Measurements from ENCODE around the gene PHKB. TPM values are rescaled to one million over a fixed set of nuclear protein-coding genes. Genes with fewer than 3 reads are reported as not detected.

Gene PHKB
- total RNA-seq, 1 donor from 2014 or later = 57.7 TPM

DNA sequence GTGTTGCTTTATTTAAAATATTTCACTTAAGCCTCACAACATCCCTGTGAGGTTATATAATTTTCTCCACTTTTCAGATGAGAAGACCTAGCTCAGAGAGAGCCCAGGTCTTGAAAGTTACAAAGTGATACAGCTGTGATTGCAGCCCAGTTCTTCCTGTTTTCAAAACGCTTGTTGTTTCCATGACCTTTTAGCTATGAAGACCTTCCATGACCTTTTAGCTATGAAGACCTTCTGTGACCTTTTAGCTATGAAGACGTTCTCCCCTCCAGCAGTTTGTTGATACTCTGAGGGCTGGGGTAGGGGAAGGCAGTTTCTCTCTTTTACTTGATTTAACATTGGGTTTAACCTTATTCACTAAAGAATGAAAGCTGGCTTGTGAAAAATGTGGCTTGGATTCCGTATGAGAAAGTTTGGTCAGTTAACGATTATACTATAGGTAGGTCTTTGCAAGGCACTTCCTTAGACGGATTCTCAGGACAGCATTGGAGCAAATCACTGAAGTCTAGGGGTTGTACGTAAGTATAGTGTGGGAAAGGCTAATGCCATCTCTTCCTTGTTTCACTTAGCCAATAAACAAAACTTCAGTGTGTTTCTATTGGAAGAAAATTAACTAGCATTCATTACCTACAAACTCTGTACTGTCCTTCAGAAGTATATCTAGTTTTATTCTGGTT, 20.7 kb downstream of the PHKB start:
- DNase-seq (ENCODE audit: low spot score) = no peak
- H3K4me1 Mint-ChIP-seq (ENCODE audit: low read depth) = peaks cover 7% of the 10 kb centered on the region
- H3K4me3 Mint-ChIP-seq (ENCODE audit: unreplicated experiment) = no peak overlapping the region
- H3K9me3 Mint-ChIP-seq (ENCODE audit: low read depth) = no peaks in the 10 kb centered on the region
- TF ChIP-seq, protein P1, sequence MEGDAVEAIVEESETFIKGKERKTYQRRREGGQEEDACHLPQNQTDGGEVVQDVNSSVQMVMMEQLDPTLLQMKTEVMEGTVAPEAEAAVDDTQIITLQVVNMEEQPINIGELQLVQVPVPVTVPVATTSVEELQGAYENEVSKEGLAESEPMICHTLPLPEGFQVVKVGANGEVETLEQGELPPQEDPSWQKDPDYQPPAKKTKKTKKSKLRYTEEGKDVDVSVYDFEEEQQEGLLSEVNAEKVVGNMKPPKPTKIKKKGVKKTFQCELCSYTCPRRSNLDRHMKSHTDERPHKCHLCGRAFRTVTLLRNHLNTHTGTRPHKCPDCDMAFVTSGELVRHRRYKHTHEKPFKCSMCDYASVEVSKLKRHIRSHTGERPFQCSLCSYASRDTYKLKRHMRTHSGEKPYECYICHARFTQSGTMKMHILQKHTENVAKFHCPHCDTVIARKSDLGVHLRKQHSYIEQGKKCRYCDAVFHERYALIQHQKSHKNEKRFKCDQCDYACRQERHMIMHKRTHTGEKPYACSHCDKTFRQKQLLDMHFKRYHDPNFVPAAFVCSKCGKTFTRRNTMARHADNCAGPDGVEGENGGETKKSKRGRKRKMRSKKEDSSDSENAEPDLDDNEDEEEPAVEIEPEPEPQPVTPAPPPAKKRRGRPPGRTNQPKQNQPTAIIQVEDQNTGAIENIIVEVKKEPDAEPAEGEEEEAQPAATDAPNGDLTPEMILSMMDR (IDR thresholded peaks at IDR 0.05) = no peak
- H3K27me3 Mint-ChIP-seq (ENCODE audit: low read depth) = no peaks in the 10 kb centered on the region
- no peaks in the 10 kb centered on the region for H3K36me3 Mint-ChIP-seq (ENCODE audit: low read depth)
- no peak overlapping the region for H3K27ac Mint-ChIP-seq (ENCODE audit: unreplicated experiment)

DNA sequence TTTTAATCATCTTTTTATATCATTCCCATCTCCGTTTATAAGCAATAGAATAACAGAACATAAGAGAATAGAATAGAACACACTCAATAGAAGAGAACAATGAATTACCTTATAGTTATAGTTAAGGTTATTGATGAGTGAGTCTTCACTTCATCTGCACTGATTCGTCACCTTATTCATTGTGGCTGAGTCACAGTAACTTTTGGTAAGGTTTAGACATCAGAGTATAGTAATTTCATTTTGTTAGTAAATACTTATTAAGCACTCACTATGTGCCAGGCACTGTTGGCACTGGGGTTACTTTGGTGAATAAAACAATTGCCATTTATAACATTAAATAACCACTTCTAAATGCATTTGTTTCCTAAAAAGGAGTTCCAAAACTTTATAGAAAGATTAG, 22.5 kb downstream of the PHKB start:
- peaks cover 7% of the 10 kb centered on the region for H3K9me3 Mint-ChIP-seq (ENCODE audit: low read depth)
- TF ChIP-seq, protein P1 (IDR thresholded peaks at IDR 0.05) = no peak
- no peak overlapping the region for H3K4me3 Mint-ChIP-seq (ENCODE audit: unreplicated experiment)
- no peak for DNase-seq (ENCODE audit: low spot score)
- H3K36me3 Mint-ChIP-seq (ENCODE audit: low read depth) = peaks cover 3% of the 10 kb centered on the region
- H3K4me1 Mint-ChIP-seq (ENCODE audit: low read depth) = peaks cover 3% of the 10 kb centered on the region
- H3K27ac Mint-ChIP-seq (ENCODE audit: unreplicated experiment) = no peak overlapping the region
- H3K27me3 Mint-ChIP-seq (ENCODE audit: low read depth) = no peaks in the 10 kb centered on the region

DNA sequence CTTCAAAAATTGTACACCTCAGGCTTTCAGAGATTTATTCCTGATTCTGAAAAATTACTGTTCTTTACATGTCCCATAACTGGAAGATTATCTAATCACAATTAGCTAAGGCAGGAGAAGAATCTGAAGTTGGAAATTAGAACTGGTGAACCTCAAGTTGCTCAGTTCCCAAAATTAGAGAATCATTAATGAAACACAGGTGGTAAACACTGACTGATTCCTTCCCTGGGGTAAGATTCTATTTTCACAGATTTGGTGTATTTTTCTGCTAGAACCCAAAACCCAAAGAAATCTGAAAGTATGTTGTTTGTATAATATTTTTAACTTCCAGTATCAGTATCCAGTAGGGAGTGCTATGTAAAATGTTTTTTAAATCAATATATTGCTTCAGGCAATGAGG, 25.7 kb downstream of the PHKB start:
- H3K27me3 Mint-ChIP-seq (ENCODE audit: low read depth) = no peaks in the 10 kb centered on the region

DNA sequence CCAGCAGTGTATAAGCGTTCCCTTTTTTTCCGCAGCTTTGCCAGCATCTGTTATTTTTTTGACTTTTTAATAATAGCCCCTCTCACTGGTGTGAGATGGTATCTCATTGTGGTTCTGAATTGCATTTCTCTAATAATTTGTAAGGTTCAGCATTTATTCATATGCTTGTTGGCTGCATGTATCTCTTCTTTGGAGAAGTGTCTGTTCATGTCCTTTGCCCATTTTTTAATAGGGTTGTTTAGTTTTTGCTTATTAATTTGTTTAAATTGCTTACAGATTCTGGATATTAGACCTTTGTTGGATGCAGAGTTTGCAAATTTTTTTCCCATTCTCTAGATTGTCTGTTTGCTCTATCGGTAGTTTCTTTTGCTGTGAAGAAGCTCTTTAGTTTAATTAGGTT, 26.9 kb downstream of the PHKB start:
- DNase-seq (ENCODE audit: low spot score) = no peak
- Mint-ChIP-seq H3K27ac (ENCODE audit: unreplicated experiment) (no peak overlapping the region), H3K4me3 (ENCODE audit: unreplicated experiment) (no peak overlapping the region), H3K9me3 (ENCODE audit: low read depth) (peaks cover 14% of the 10 kb centered on the region), H3K4me1 (ENCODE audit: low read depth) (peaks cover 19% of the 10 kb centered on the region), H3K36me3 (ENCODE audit: low read depth) (peaks cover 6% of the 10 kb centered on the region), H3K27me3 (ENCODE audit: low read depth) (no peaks in the 10 kb centered on the region)
- TF ChIP-seq, protein P1 (IDR thresholded peaks at IDR 0.05) = no peak

More for the DNA sequence above, 25.7 kb downstream of the PHKB start:
- H3K27ac Mint-ChIP-seq (ENCODE audit: unreplicated experiment) = no peak overlapping the region
- peaks cover 6% of the 10 kb centered on the region for H3K36me3 Mint-ChIP-seq (ENCODE audit: low read depth)
- no peak overlapping the region for H3K4me3 Mint-ChIP-seq (ENCODE audit: unreplicated experiment)
- H3K4me1 Mint-ChIP-seq (ENCODE audit: low read depth) = peaks cover 7% of the 10 kb centered on the region
- H3K9me3 Mint-ChIP-seq (ENCODE audit: low read depth) = peaks cover 14% of the 10 kb centered on the region
- TF ChIP-seq, protein P1 (IDR thresholded peaks at IDR 0.05) = no peak
- DNase-seq (ENCODE audit: low spot score) = no peak

DNA sequence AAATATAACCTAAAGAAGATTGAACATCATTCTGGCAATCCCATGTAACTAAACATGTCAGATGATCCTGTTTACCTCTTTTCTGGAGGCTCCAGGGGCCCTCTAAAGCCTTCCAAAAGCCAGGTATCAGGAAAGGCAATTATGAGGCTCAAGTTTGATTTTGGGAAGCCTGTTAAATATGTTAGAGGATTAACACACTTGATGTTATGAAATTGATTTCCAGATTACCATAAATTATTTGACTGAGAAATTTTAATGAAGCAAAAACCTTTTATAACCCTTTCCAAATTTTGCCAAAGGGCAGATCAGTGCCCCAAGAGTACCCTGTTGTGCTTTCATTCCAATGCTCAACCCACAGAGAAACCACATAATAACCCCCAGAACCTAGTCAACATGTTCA, 29.3 kb downstream of the PHKB start:
- TF ChIP-seq, protein P1 (IDR thresholded peaks at IDR 0.05) = no peak
- H3K27ac Mint-ChIP-seq (ENCODE audit: unreplicated experiment) = no peak overlapping the region
- H3K27me3 Mint-ChIP-seq (ENCODE audit: low read depth) = no peaks in the 10 kb centered on the region
- no peak for DNase-seq (ENCODE audit: low spot score)
- peaks cover 14% of the 10 kb centered on the region for H3K9me3 Mint-ChIP-seq (ENCODE audit: low read depth)
- peaks cover 6% of the 10 kb centered on the region for H3K36me3 Mint-ChIP-seq (ENCODE audit: low read depth)
- H3K4me1 Mint-ChIP-seq (ENCODE audit: low read depth) = peaks cover 28% of the 10 kb centered on the region
- H3K4me3 Mint-ChIP-seq (ENCODE audit: unreplicated experiment) = no peak overlapping the region
